ENCODE measurements around the gene UNC80. TPM values are rescaled to one million over a fixed set of nuclear protein-coding genes. Genes with fewer than 3 reads are reported as not detected.

The UNC80 gene
- polyA plus RNA-seq, 3 donors: under 0.01 TPM; not detected in 2

DNA sequence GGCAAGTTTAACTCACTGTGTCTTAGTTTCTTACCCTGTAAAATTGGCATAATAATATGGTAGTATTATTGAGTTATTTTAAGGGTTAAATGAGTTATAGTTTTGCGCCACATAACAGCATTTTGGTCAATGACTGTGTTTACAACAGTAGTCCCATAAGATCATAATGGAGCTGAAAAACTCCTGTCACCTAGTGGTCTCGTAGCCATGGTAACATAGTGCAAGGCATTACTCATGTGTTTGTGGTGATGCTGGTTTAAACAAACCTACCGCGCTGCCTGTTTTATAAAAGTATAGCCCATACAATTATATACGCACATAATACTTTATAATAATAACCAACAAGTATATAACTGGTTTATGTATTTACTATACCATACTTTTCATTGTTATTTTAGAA lies 15.8 kb downstream of the UNC80 start:
- Histone ChIP-seq H3K27ac (ENCODE audit: low read depth in 1 of 2, low read length in 2 of 2) (no peak overlapping the region), H3K4me1 (ENCODE audit: control insufficient read depth in 1 of 2, insufficient read depth in 2 of 2, low read length in 2 of 2) (no peaks in the 10 kb centered on the region), H3K9me3 (replicated peaks in 1 of 2; ENCODE audit: control insufficient read depth in 1 of 2, insufficient read depth in 1 of 2, low read length in 2 of 2) (no peaks in the 10 kb centered on the region), H3K4me3 (replicated peaks in 1 of 3; ENCODE audit: low read depth in 2 of 3, low read length in 3 of 3) (no peak overlapping the region), H4K20me1 (ENCODE audit: insufficient read depth, low read length) (no peaks in the 10 kb centered on the region), H2AFZ (ENCODE audit: insufficient read depth, low read depth, low read length, poor library complexity, severe bottlenecking) (no peak overlapping the region), H3K4me2 (replicated peaks; ENCODE audit: extremely low read depth, low read length, poor library complexity, severe bottlenecking) (no peak overlapping the region), H3K9ac (ENCODE audit: insufficient read depth, low read length, poor library complexity, severe bottlenecking) (no peak overlapping the region), H3K79me2 (ENCODE audit: insufficient read depth, low read length) (no peaks in the 10 kb centered on the region), H3K27me3 (ENCODE audit: control insufficient read depth in 2 of 2, insufficient read depth in 2 of 2, low read length in 2 of 2) (no peaks in the 10 kb centered on the region), H3K36me3 (replicated peaks in 1 of 2; ENCODE audit: control insufficient read depth in 1 of 2, insufficient read depth in 2 of 2, low read length in 2 of 2) (no peaks in the 10 kb centered on the region)
- Mint-ChIP-seq H3K9me3 (peaks cover 0 to 2% (median 0%) of the 10 kb centered on the region in 7 donors), H3K27me3 (ENCODE audit: low read depth in 3 of 3) (peaks cover 0 to 1% (median 1%) of the 10 kb centered on the region in 3 donors), H3K27ac (no peak overlapping the region), H3K4me3 (no peak overlapping the region), H3K36me3 (no peaks in the 10 kb centered on the region), H3K4me1 (peaks cover 6% of the 10 kb centered on the region)
- no peak for TF ChIP-seq CTCF (IDR thresholded peaks at IDR 0.05)
- intact Hi-C loops (cut with micrococcal nuclease): no loop called here
- DNase-seq: no peak
- no CpG with 5 or more reads among the region's 5 CpGs for WGBS (ENCODE audit: insufficient coverage)

DNA sequence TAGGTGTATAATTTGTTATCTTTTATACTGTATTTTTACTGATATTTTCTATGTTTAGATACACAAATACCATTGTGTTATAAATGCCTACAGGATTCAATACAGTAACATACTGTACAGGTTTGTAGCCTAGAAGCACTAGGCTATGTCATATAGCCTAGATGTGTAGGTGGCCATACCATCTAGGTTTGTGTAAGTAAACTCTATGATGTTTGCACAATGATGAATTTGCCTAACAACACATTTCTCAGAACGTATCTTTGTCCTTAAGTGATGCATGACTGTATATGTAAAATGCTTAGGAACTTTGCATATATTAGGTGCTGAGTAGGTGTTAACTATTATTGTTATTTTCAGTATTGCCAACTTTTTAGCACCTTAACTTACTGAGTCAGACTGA lies 17.3 kb downstream of the UNC80 start:
- no CpG with 5 or more reads among the region's 1 CpG for WGBS (ENCODE audit: insufficient coverage)
- Histone ChIP-seq H3K4me1 (ENCODE audit: control insufficient read depth in 1 of 2, insufficient read depth in 2 of 2, low read length in 2 of 2) (no peaks in the 10 kb centered on the region), H3K4me2 (replicated peaks; ENCODE audit: extremely low read depth, low read length, poor library complexity, severe bottlenecking) (no peak overlapping the region), H3K79me2 (ENCODE audit: insufficient read depth, low read length) (no peaks in the 10 kb centered on the region), H3K27ac (ENCODE audit: low read depth in 1 of 2, low read length in 2 of 2) (no peak overlapping the region), H2AFZ (ENCODE audit: insufficient read depth, low read depth, low read length, poor library complexity, severe bottlenecking) (no peak overlapping the region), H3K4me3 (replicated peaks in 1 of 3; ENCODE audit: low read depth in 2 of 3, low read length in 3 of 3) (no peak overlapping the region), H3K9me3 (replicated peaks in 1 of 2; ENCODE audit: control insufficient read depth in 1 of 2, insufficient read depth in 1 of 2, low read length in 2 of 2) (no peaks in the 10 kb centered on the region), H3K36me3 (replicated peaks in 1 of 2; ENCODE audit: control insufficient read depth in 1 of 2, insufficient read depth in 2 of 2, low read length in 2 of 2) (no peaks in the 10 kb centered on the region), H3K9ac (ENCODE audit: insufficient read depth, low read length, poor library complexity, severe bottlenecking) (no peak overlapping the region), H3K27me3 (ENCODE audit: control insufficient read depth in 2 of 2, insufficient read depth in 2 of 2, low read length in 2 of 2) (no peaks in the 10 kb centered on the region), H4K20me1 (ENCODE audit: insufficient read depth, low read length) (no peaks in the 10 kb centered on the region)
- Mint-ChIP-seq H3K27ac (no peak overlapping the region), H3K36me3 (no peaks in the 10 kb centered on the region), H3K4me1 (peaks cover 6% of the 10 kb centered on the region), H3K4me3 (no peak overlapping the region), H3K9me3 (peaks cover 0 to 2% (median 0%) of the 10 kb centered on the region in 7 donors), H3K27me3 (ENCODE audit: low read depth in 3 of 3) (peaks cover 0 to 1% (median 1%) of the 10 kb centered on the region in 3 donors)
- no peak for DNase-seq
- no peak for TF ChIP-seq CTCF (IDR thresholded peaks at IDR 0.05)
- intact Hi-C loops (cut with micrococcal nuclease): no loop called here
